Measurements from ENCODE around the gene ASB14. TPM values are rescaled to one million over a fixed set of nuclear protein-coding genes. Genes with fewer than 3 reads are reported as not detected.

The ASB14 gene
- total RNA-seq, 4 donors from 2014 or later = not detected

DNA sequence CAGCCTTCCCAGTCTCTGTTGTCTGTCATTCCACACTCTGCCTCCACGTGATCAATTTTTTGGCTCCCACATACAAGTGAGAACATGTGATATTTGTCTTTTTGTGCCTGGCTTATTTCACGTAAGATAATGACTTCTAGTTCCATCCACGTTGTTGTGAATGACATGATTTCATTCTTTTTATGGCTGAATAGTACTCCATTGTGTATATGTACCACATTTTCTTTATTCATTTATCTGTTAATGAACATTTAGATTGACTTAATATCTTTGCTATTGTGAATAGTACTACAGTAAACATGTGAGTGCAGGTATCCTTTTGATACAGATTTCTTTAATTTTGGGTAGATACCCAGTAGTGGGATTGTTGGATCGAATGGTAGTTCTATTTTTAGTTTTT is 31.4 kb downstream of the ASB14 start:
- 94 to 98% methylated on average over 4 of the region's 4 CpGs for WGBS, 2 donors
- peaks cover 35 to 49% of the 10 kb centered on the region in 2 donors for H3K36me3 ChIP-seq
- H3K27me3 ChIP-seq = no peaks in the 10 kb centered on the region
- H3K4me3 ChIP-seq (replicated peaks in 1 of 3) = no peak overlapping the region
- no peaks in the 10 kb centered on the region for H3K9me3 ChIP-seq
- no peak for TF ChIP-seq POLR2A (IDR thresholded peaks at IDR 0.05)
- TF ChIP-seq CTCF (IDR thresholded peaks at IDR 0.05) = no peak
- no peak for DNase-seq
- H3K27ac ChIP-seq = no peak overlapping the region
- no peaks in the 10 kb centered on the region for H3K4me1 ChIP-seq
- intact Hi-C loops (cut with DNase I) = no loop called here

- Histone ChIP-seq H3K27ac (no peak overlapping the region), H3K4me3 (replicated peaks in 1 of 3) (no peak overlapping the region), H3K9me3 (no peaks in the 10 kb centered on the region), H3K4me1 (peaks cover 2 to 6% of the 10 kb centered on the region in 2 donors), H3K27me3 (no peaks in the 10 kb centered on the region), H3K36me3 (peaks cover 25 to 37% of the 10 kb centered on the region in 2 donors)
- intact Hi-C loops (cut with DNase I) = no loop called here
- DNase-seq = no peak
- TF ChIP-seq CTCF (IDR thresholded peaks at IDR 0.05) (no peak), POLR2A (IDR thresholded peaks at IDR 0.05) (no peak)
These were observed 34.8 kb downstream of the ASB14 start for GRCh38 chr3:57257678-57258077.

- H3K27me3 ChIP-seq = no peaks in the 10 kb centered on the region
- DNase-seq = no peak
- peaks cover 6% of the 10 kb centered on the region in 2 donors for H3K4me1 ChIP-seq
- WGBS, 2 donors = 85% methylated on average over 3 of the region's 3 CpGs
- intact Hi-C loops (cut with DNase I) = no loop called here
- TF ChIP-seq POLR2A (IDR thresholded peaks at IDR 0.05) (no peak), CTCF (IDR thresholded peaks at IDR 0.05) (no peak)
- no peak overlapping the region for H3K4me3 ChIP-seq (replicated peaks in 1 of 3)
- no peak overlapping the region for H3K27ac ChIP-seq
- H3K9me3 ChIP-seq = no peaks in the 10 kb centered on the region
- H3K36me3 ChIP-seq = peaks cover 25 to 37% of the 10 kb centered on the region in 2 donors
These were observed 35.6 kb downstream of the ASB14 start for GRCh38 chr3:57256844-57257243.

DNA sequence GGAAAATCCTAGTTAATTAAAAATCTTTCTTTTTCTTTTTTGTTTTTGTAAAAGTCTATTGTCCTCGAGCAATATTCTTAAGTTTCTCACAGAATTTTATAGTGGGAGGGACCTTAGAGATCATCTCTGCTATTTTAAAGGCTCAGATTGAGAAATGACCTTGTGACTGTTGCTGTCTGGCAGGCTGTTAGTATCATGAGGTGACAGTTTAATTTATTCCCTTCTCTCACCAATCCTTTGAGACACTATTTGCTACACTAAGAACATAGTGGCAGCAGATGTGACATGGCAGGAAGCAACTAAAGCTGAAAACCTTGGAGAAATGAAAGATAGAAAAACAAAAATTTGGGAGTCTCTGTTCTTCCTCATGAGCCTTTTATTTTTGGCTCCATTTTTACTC is 40.1 kb downstream of the ASB14 start:
- H3K4me3 ChIP-seq (replicated peaks in 1 of 3) = no peak overlapping the region
- no peaks in the 10 kb centered on the region for H3K9me3 ChIP-seq
- peaks cover 4 to 7% of the 10 kb centered on the region in 2 donors for H3K36me3 ChIP-seq
- peak overlapping the region in 2 of 3 donors; percentile 11 to 36 for H3K27ac ChIP-seq
- peaks cover 6% of the 10 kb centered on the region in 2 donors for H3K4me1 ChIP-seq
- intact Hi-C loops (cut with DNase I) = no loop called here
- no peaks in the 10 kb centered on the region for H3K27me3 ChIP-seq
- TF ChIP-seq CTCF (IDR thresholded peaks at IDR 0.05) = no peak
- TF ChIP-seq POLR2A (IDR thresholded peaks at IDR 0.05) = no peak
- no peak for DNase-seq
- WGBS, 2 donors = 84 to 87% methylated on average over 1 of the region's 1 CpG

GRCh38 chr3:57244946-57245345 is 47.5 kb downstream of the ASB14 start:
- no peak for DNase-seq
- Histone ChIP-seq H3K36me3 (peaks cover 12 to 22% of the 10 kb centered on the region in 2 donors), H3K27ac (no peak overlapping the region), H3K4me1 (no peaks in the 10 kb centered on the region), H3K27me3 (no peaks in the 10 kb centered on the region), H3K9me3 (no peaks in the 10 kb centered on the region), H3K4me3 (replicated peaks in 1 of 3) (no peak overlapping the region)
- TF ChIP-seq CTCF (IDR thresholded peaks at IDR 0.05) (no peak), POLR2A (IDR thresholded peaks at IDR 0.05) (no peak)
- WGBS, 2 donors = 94% methylated on average over 2 of the region's 2 CpGs
- intact Hi-C loops (cut with DNase I) = no loop called here
